ENCODE data around the gene CADM1.

DNA sequence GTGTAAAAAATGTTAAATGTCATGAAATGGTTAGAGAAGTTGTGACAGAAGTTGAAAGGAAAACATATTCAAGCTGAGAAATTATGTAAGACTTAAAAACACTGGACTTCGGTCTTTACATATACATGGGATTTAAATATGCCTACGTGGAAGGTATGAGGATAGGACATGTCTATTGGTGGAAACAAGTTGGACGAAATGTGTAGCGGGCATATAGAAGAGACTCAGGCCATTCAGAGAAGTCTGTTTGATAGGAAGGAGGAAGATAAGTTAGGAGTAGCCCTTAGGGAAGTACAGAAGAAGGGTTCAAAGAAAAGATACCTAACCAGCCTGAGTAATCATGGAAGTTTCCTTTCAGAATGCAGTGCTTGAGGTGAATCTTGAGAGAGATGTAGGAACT is 14.7 kb downstream of the CADM1 start:
- TF ChIP-seq, protein P1, sequence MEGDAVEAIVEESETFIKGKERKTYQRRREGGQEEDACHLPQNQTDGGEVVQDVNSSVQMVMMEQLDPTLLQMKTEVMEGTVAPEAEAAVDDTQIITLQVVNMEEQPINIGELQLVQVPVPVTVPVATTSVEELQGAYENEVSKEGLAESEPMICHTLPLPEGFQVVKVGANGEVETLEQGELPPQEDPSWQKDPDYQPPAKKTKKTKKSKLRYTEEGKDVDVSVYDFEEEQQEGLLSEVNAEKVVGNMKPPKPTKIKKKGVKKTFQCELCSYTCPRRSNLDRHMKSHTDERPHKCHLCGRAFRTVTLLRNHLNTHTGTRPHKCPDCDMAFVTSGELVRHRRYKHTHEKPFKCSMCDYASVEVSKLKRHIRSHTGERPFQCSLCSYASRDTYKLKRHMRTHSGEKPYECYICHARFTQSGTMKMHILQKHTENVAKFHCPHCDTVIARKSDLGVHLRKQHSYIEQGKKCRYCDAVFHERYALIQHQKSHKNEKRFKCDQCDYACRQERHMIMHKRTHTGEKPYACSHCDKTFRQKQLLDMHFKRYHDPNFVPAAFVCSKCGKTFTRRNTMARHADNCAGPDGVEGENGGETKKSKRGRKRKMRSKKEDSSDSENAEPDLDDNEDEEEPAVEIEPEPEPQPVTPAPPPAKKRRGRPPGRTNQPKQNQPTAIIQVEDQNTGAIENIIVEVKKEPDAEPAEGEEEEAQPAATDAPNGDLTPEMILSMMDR (IDR thresholded peaks at IDR 0.05), result no peak
- TF ChIP-seq POLR2A (IDR thresholded peaks at IDR 0.05), result no peak
